Activated effector memory CD4-positive, alpha-beta T cell treated with anti-CD3 and anti-CD28 coated beads, Interleukin-2, amount 50 U/mL, for 16 hours (primary cell): Measurements from ENCODE around the gene IFNA2.
"Not testable (repeated sequence)": the region's sequence is repeated elsewhere in the genome, so short reads cannot be mapped to it uniquely, and the experiment has no call there.

Experiments
- DNase-seq: peaks from one replicate; pipeline ENCODE4 v3.0.0-alpha.2; 2020

The IFNA2 gene

GRCh38 chr9:21385131-21385670 lies at the start of gene IFNA2:
Gene IFNA2, minus strand, starts transcription at chr9:21385398. Its CDS starts 69 bp downstream, at chr9:21385329.
- no peak for DNase-seq

DNA sequence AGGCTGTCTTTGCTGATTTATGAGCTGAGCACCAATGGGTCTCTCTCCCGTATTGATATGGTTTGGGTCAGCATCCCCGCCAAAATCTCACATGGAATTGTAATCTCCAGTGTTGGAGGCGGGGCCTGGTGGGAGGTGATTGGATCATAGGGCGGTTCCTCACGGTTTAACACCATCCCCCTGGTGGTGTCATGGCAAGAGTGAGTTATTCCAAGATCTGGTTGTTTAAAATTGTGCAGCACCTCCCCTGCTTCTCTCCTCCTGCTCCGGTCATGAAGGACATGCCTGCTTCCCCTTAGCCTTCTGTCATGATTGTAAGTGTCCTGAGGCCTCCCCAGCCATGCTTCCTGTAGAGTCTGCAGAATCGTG lies 49.8 kb upstream of the IFNA2 start:
- not testable (repeated sequence) for DNase-seq

DNA sequence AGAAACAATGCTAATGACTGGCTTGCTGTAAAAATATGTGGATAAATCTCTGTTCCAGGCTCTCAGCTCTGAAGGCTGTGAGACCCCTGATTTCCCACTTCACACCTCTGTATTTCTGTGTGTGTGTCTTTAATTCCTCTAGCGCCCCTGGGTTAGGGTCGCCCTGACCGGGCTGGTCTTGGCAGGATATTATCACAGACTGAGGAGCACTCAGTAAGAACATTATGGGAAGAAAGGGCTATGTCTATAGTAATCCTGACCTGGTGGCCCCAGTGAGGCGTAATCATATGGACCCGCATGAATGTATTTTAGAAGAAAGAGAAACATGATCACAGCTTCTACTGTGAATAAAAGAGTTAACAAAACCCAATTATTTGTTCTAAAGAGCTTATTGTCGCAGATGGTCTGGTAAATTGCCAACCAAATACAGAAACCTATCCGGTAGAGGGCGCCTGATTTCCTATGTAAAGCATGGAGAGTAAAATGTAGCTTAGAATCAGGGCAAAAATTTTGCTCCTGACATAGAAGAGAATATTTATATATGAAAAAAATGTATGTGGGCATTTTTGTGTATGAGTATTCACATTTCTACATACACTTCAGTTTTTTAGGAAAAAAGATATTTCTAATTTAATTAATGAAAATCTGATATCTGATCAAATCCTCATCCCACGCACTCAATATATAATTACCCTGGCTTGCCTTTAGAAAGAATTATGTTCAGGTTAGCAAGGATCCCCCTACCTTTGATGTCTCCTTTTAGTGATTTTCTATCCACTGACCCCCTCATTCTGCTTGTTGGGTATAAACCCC lies 49.2 kb upstream of the IFNA2 start:
- no peak for DNase-seq

DNA sequence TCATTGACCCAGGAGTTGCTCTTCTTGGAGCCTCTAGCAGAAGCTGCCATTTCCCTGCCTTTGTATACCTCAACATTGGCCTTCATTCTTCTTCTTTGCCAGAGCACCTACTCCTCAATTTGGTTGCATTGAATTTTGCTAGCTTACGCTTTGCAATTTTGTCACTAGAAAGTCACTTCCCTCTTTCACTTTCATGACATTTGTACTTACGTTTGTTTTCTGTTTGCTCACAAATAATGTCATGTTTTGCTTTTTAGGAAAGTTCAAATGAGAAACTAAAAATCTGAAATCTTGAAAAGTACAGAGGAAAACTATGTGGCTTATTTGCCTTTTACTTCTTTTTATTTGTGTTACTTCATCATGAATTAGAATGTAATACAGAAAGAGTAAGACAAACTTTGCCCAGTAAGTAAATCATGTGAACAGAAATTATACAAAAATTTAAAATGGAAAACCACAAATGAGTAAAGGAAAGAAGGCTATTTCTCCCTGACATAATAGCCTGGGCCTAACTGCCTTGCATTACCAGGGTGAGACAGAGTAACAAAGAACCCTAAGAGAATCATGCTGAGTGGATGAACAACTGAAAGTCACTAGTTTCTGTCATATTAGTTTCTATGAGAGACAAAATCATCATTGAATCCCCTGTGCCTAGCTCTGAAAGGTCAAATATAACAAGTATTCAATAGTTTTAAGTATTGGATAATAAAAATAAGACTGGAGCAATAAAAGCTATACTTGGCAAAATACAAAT lies 47.7 kb upstream of the IFNA2 start:
- DNase-seq, result no peak

- no peak for DNase-seq
Measured at GRCh38 chr9:21429191-21429590, 44.0 kb upstream of the IFNA2 start.

- no peak for DNase-seq
Measured at GRCh38 chr9:21428235-21428634, 43.0 kb upstream of the IFNA2 start.

- DNase-seq, result no peak
Measured at GRCh38 chr9:21415493-21416267, 30.5 kb upstream of the IFNA2 start.

GRCh38 chr9:21414220-21414940 lies 29.2 kb upstream of the IFNA2 start:
- no peak for DNase-seq

GRCh38 chr9:21413624-21414023 lies 28.4 kb upstream of the IFNA2 start:
- no peak for DNase-seq

DNA sequence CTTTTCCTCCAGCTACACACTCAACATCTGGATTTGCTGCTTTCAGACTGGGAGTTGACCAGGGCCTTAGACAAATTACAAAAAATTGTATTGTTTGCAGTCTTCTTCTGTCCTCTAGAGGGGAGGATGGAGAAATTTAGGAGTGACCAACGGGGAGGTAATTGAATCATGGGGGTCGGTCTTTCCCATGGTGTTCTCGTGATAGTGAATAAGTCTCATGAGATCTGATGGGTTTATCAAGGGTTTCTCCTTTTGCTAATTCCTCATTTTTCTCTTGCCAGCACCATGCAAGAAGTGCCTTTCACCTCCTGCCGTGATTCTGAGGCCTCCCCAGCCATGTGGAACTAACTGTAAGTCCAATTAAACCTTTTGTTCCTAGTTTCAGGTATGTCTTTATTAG lies 28.0 kb upstream of the IFNA2 start:
- DNase-seq, result no peak

GRCh38 chr9:21412107-21412506 lies 26.9 kb upstream of the IFNA2 start:
- DNase-seq, result no peak

DNA sequence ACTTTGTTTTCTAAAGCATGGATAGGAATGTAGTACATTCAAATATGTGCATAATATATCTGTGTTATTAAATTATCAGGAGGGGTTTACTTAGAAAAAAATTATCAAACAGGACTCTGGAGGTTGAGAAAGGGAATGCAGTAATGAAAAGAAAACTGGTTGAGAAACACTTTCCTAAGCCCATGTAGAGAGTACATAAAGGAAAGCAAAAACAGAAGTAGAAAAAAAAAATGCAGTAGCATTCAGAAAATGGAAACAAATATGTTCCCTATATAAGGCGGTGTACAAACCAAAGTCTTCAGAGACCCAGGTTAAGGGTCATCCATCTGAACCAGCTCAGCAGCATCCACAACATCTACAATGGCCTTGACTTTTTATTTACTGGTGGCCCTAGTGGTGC lies 23.6 kb upstream of the IFNA2 start, which contains the start of gene IFNA8:
IFNA8 (plus strand) TSS at position 301 of the 400 bp plus-strand sequence; CDS start at position 361, 60 bp downstream.
- DNase-seq, result no peak

DNA sequence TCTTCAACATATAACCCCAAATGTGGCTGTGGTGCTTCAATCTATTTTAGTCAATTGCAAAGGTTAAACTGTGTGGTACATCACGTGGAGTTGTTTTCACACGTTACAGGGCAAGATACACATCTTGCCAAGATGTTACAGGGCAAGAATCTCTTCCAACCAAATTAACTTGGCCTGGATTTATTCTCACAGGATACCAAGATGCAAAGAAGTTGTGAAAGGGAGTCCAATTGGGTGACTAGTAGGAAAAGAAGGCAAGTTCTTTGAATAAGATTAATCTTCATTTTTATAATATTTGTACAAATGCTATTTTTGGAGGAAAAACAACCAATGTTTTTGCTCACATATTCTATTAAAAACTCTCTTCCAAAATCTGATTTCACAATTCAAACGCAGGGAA lies 18.9 kb upstream of the IFNA2 start:
- no peak for DNase-seq

GRCh38 chr9:21402386-21403251 lies 17.4 kb upstream of the IFNA2 start:
- no peak for DNase-seq

DNA sequence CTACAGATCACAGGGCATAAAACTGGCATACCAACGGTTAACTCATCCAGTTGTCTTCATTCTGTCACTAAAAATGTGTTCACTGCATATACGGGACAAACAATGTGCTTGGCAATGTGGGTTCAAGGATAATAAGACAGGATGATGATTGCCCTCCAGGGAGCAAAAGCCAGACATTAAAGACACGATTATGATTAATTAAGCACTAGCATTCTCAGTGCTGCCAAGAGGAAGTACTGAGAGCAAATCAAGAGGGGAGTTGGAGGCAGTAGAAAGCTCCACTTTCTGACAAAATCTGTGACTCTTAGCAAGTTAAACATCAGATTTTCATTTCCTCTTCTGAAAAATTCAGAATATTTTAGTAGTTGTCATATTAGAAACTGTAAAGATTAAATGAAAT lies 14.8 kb upstream of the IFNA2 start:
- no peak for DNase-seq

- DNase-seq, result no peak
Measured at GRCh38 chr9:21398955-21399489, 13.8 kb upstream of the IFNA2 start.

DNA sequence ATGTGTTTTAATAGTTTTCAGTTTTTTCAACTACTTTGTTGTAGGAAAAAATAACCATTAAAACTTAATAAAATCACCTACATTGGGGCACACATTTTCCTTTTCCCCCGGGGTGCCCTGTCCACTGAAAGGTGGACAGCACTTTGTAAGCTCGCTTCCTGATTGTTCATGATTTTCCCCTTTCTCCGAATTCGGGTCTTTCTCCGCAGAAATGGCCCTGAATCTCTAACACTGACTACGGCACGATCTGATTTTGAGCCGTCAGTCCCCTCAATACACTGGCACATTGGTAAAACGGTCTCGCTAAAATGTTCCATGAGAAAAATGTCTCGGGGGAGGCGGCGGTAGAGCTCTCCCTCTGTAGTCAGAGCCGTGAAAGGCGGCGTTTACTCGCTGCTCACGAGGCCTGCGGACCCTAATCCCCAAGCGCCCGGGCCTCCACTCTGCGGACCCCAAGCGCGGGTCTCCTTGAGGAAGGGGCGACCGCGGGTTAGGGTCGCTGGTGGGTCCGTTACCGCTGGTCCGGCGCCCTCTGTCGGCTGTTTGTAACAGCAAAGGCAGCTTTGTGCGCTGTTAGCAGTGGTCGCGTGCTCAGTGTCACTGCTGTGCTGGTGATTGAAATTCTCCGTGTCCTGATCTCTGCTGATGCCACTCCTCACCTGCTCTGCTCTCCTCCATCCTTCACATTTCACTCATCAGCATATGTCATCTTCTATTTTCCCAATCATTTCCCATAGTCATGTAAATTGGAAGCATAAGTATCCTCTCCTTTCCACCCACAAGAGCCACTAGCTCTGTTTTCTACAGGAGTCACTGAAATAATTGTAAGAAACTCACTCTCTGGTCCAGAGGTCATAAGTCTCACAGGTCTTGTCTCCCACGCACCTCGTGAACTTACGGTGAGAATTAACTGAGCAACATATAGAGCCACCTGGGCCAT lies 10.8 kb upstream of the IFNA2 start:
- DNase-seq, result peak; percentile 86

DNA sequence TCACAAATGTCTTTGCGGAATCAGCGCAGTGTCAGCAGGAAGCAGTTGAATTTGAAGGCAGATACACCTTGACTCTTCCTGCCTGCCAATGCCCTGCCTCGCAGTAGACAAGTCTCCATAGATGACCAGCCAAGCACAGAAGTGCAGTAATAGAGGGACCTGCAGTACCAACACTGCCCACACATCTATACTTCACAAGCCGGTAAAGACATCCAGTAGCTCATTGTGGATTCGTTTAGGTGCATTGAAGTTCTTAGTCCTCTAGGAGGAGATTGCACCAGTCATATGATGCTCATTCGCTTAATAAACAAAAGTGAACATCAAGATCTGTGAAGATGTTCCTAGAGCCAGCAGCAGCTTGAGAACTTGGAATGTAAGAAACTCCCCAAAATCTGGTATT lies 7.1 kb upstream of the IFNA2 start:
- no peak for DNase-seq

- no peak for DNase-seq
Measured at GRCh38 chr9:21383627-21384026, 1.6 kb downstream of the IFNA2 start.
